Chondrocyte (in vitro differentiated cells): Measurements from ENCODE around the gene COL24A1. TPM values are rescaled to one million over a fixed set of nuclear protein-coding genes. Genes with fewer than 3 reads are reported as not detected.

ENCODE experiments used
- DNase-seq: peaks from one replicate; pipeline ENCODE4 v3.0.0; 2021; ENCODE audit warnings: mixed read lengths, low spot score
- H3K27ac Mint-ChIP-seq: one replicate; pipeline ENCODE4 v1.8.0; 2021; ENCODE audit warnings: mild to moderate bottlenecking, moderate library complexity, mixed read lengths; ENCODE audit not compliant: unreplicated experiment
- H3K27me3 Mint-ChIP-seq: 2 replicates; pipeline ENCODE4 v1.8.0; 2021; ENCODE audit warnings: low read depth, mixed read lengths
- H3K36me3 Mint-ChIP-seq: 2 replicates; pipeline ENCODE4 v1.8.0; 2021; ENCODE audit warnings: low read depth, mixed read lengths
- H3K4me1 Mint-ChIP-seq: 2 replicates; pipeline ENCODE4 v1.8.0; 2021; ENCODE audit warnings: low read depth, mild to moderate bottlenecking, mixed read lengths
- H3K4me3 Mint-ChIP-seq: one replicate; pipeline ENCODE4 v1.8.0; 2021; ENCODE audit warnings: mild to moderate bottlenecking, moderate library complexity, mixed read lengths; ENCODE audit not compliant: unreplicated experiment
- H3K9me3 Mint-ChIP-seq: 2 replicates; pipeline ENCODE4 v1.8.0; 2021; ENCODE audit warnings: low read depth, mixed read lengths
- CTCF ChIP-seq: fragments of 200-600 bp; sonication (generic); IDR thresholded peaks from 2 replicates; pipeline ENCODE4 v1.5.0; 2021; ENCODE audit warnings: antibody characterized with exemption, mild to moderate bottlenecking, moderate library complexity
- total RNA-seq: library from RNA; stranded (reverse); gene quantifications from 3 replicates; pipeline ENCODE4 v1.2.1, GENCODE V29; 2021

Gene COL24A1
- total RNA-seq, 1 donor from 2014 or later, result 0.30 TPM

- Mint-ChIP-seq H3K36me3 (no peaks in the 10 kb centered on the region), H3K4me1 (peaks cover 19% of the 10 kb centered on the region), H3K27me3 (no peaks in the 10 kb centered on the region), H3K9me3 (no peaks in the 10 kb centered on the region), H3K4me3 (no peak overlapping the region), H3K27ac (no peak overlapping the region)
- no peak for DNase-seq
- TF ChIP-seq CTCF, result no peak
These were observed 220.1 kb downstream of the COL24A1 start for GRCh38 chr1:85936470-85936869.

- H3K27ac Mint-ChIP-seq, result no peak overlapping the region
- DNase-seq, result no peak
- no peaks in the 10 kb centered on the region for H3K36me3 Mint-ChIP-seq
- H3K9me3 Mint-ChIP-seq, result no peaks in the 10 kb centered on the region
- TF ChIP-seq CTCF, result no peak
- peaks cover 16% of the 10 kb centered on the region for H3K4me1 Mint-ChIP-seq
- no peak overlapping the region for H3K4me3 Mint-ChIP-seq
- H3K27me3 Mint-ChIP-seq, result no peaks in the 10 kb centered on the region
These were observed 220.5 kb downstream of the COL24A1 start for GRCh38 chr1:85936057-85936456.

GRCh38 chr1:85935234-85935633, 221.3 kb downstream of the COL24A1 start:
- Mint-ChIP-seq H3K9me3 (no peaks in the 10 kb centered on the region), H3K4me3 (no peak overlapping the region), H3K27me3 (no peaks in the 10 kb centered on the region), H3K36me3 (no peaks in the 10 kb centered on the region), H3K4me1 (peaks cover 9% of the 10 kb centered on the region), H3K27ac (no peak overlapping the region)
- no peak for DNase-seq
- TF ChIP-seq CTCF, result no peak

GRCh38 chr1:85934516-85934915, 222.1 kb downstream of the COL24A1 start:
- Mint-ChIP-seq H3K4me1 (peaks cover 5% of the 10 kb centered on the region), H3K9me3 (no peaks in the 10 kb centered on the region), H3K27me3 (no peaks in the 10 kb centered on the region), H3K4me3 (no peak overlapping the region), H3K36me3 (no peaks in the 10 kb centered on the region), H3K27ac (no peak overlapping the region)
- no peak for DNase-seq
- no peak for TF ChIP-seq CTCF

- Mint-ChIP-seq H3K36me3 (no peaks in the 10 kb centered on the region), H3K4me3 (no peak overlapping the region), H3K9me3 (no peaks in the 10 kb centered on the region), H3K27me3 (no peaks in the 10 kb centered on the region), H3K27ac (no peak overlapping the region), H3K4me1 (peaks cover 2% of the 10 kb centered on the region)
- DNase-seq, result no peak
- no peak for TF ChIP-seq CTCF
These were observed 222.6 kb downstream of the COL24A1 start for GRCh38 chr1:85933961-85934360.
